GM12878 (cell line): ENCODE measurements around the gene MAMLD1. TPM values are rescaled to one million over a fixed set of nuclear protein-coding genes. Genes with fewer than 3 reads are reported as not detected.

Experiments used
- ATAC-seq: fragments of 200-7000 bp; cut with Tn5 transposase; 3 replicates; pipeline ENCODE4 v1.9.1; 2020; ENCODE audit warnings: mild to moderate bottlenecking, moderate library complexity
- BruUV-seq: library from RNA; stranded (reverse); fragments of 400-500 nt; replicated peaks from 2 replicates; lab custom pipeline; 2021; lab: Mats Ljungman, UMichigan
- CTCF ChIA-PET: fragments of 300-600 bp; sonication (Branson Sonifier 250); formaldehyde crosslinking; extraction: SDS; loops from one replicate; lab custom pipeline; 2021; ENCODE audit warnings: inconsistent platforms; lab: Yijun Ruan, JAX
- POLR2A ChIA-PET: fragments of 350-600 bp; formaldehyde crosslinking; extraction: SDS; loops from one replicate; lab custom pipeline; 2021; ENCODE audit warnings: inconsistent platforms; lab: Charles Lee
- RAD21 ChIA-PET: fragments of 300-600 bp; sonication (Branson Sonifier 250); formaldehyde crosslinking; loops from one replicate; lab custom pipeline; 2023; ENCODE audit warnings: antibody characterized with exemption; ENCODE audit not compliant: unreplicated experiment; lab: Charles Lee
- SMC1A ChIA-PET: fragments of 300-600 bp; sonication (Branson Sonifier 250); formaldehyde crosslinking; loops from one replicate; lab custom pipeline; 2023; ENCODE audit not compliant: unreplicated experiment, uncharacterized antibody; lab: Charles Lee
- DNase-seq: peaks from one replicate; pipeline ENCODE4 v3.0.0-alpha.2; 2011; ENCODE audit warnings: low read depth, low spot score
- FAIRE-seq: peaks from 3 replicates; lab custom pipeline; 2011; peaks lifted over from hg19 to GRCh38; lab: Jason Lieb, UNC
- H2AFZ ChIP-seq: 2 replicates; pipeline ENCODE4 v1.6.0; 2011; ENCODE audit warnings: low read depth, low read length, control low read depth; ENCODE audit not compliant: control insufficient read depth
- H3K27ac ChIP-seq: 2 replicates; pipeline ENCODE4 v1.5.1; 2011; ENCODE audit warnings: control low read depth; ENCODE audit not compliant: control insufficient read depth, insufficient read depth
- H3K27me3 ChIP-seq, 2 experiments: replicated peaks in 1 of 2; 2 replicates each; pipeline versions ENCODE4 v1.6.0 to v1.6.1; 2011; ENCODE audit warnings: low read length in 1 of 2; ENCODE audit not compliant: control insufficient read depth in 2 of 2, insufficient read depth in 2 of 2
- H3K36me3 ChIP-seq, 2 experiments: 2 replicates each; pipeline ENCODE4 v1.5.1; 2011; ENCODE audit warnings: low read length in 1 of 2; ENCODE audit not compliant: control insufficient read depth in 2 of 2, insufficient read depth in 2 of 2
- H3K4me1 ChIP-seq: 2 replicates; pipeline ENCODE4 v1.6.1; 2011; ENCODE audit warnings: mild to moderate bottlenecking, low read length, moderate library complexity, mixed read lengths; ENCODE audit not compliant: control insufficient read depth, insufficient read depth
- H3K4me2 ChIP-seq: 2 replicates; pipeline ENCODE4 v1.6.0; 2011; ENCODE audit warnings: control low read depth; ENCODE audit not compliant: control insufficient read depth, insufficient read depth
- H3K4me3 ChIP-seq: fragments of 200-600 bp; sonication (generic); 2 replicates; pipeline ENCODE4 v1.5.1; 2016
- H3K79me2 ChIP-seq: 2 replicates; pipeline ENCODE4 v1.6.0; 2011; ENCODE audit warnings: low read length; ENCODE audit not compliant: control insufficient read depth, insufficient read depth
- H3K9ac ChIP-seq: 2 replicates; pipeline ENCODE4 v1.8.0; 2011; ENCODE audit warnings: low read length, control low read depth, mixed read lengths; ENCODE audit not compliant: control insufficient read depth, insufficient read depth
- H3K9me3 ChIP-seq: replicated peaks from 3 replicates; pipeline ENCODE4 v1.5.1; 2011; ENCODE audit warnings: mild to moderate bottlenecking, low read length; ENCODE audit not compliant: control insufficient read depth, insufficient read depth
- H4K20me1 ChIP-seq: 2 replicates; pipeline ENCODE4 v1.6.0; 2011; ENCODE audit not compliant: control insufficient read depth, insufficient read depth
- IKZF2 ChIP-seq, 2 experiments: fragments of 450-650 bp; IDR thresholded peaks; 2 replicates each; pipeline ENCODE4 v1.6.1; 2017; ENCODE audit warnings: mild to moderate bottlenecking in 2 of 2, moderate library complexity in 2 of 2
- MLLT1 ChIP-seq: fragments of 450-650 bp; IDR thresholded peaks from 2 replicates; pipeline ENCODE4 v1.6.1; 2016; ENCODE audit warnings: mild to moderate bottlenecking
- MTA3 ChIP-seq: IDR thresholded peaks from 2 replicates; pipeline ENCODE4 v1.6.1; 2012; ENCODE audit warnings: low read length, inconsistent platforms, borderline replicate concordance
- NFYA ChIP-seq: IDR thresholded peaks from 2 replicates; pipeline ENCODE4 v1.6.1; 2011; ENCODE audit warnings: low read depth, mild to moderate bottlenecking, low read length, improper control_type of control experiment, borderline replicate concordance
- RB1 ChIP-seq: fragments of 450-650 bp; formaldehyde crosslinking; IDR thresholded peaks from 2 replicates; pipeline ENCODE4 v1.6.1; 2017; ENCODE audit warnings: mild to moderate bottlenecking, borderline replicate concordance
- RBBP5 ChIP-seq: fragments of 200-600 bp; sonication (generic); conservative IDR thresholded peaks from 2 replicates; pipeline ENCODE4 v1.6.1; 2016
- WGBS: methylation state at CpG from one replicate; pipeline ENCODE4 v1.1.6; 2016; ENCODE audit warnings: low lambda C conversion rate; ENCODE audit not compliant: insufficient replicate concordance, insufficient coverage; ENCODE audit errors: missing lambda C conversion rate; 5-methylcytosine and 5-hydroxymethylcytosine counted together
- in situ Hi-C: fragments of 300-500 bp; cut with MboI; formaldehyde crosslinking; loops from 9 replicates; pipeline ENCODE4 v1.14.3; 2018; ENCODE audit warnings: mixed read lengths
- intact Hi-C: fragments of 100-400 bp; cut with micrococcal nuclease; formaldehyde crosslinking; loops from one replicate; pipeline ENCODE4 v1.14.2; 2022; ENCODE audit not compliant: unreplicated experiment
- polyA plus RNA-seq, 11 experiments: library from polyadenylated mRNA; depleted of rRNA in 4 of 11; unstranded in 6 of 11; stranded (reverse) in 5 of 11; fragments of >200 nt; fragmentation: Nextera tagmentation in 4 of 11; fragmentation: Illumina TruSeq in 1 of 11; extraction: Ambion mirVana in 4 of 11; extraction: Trizol in 1 of 11; gene quantifications; 1 replicate in 1 of 11; 2 replicates in 10 of 11; pipeline versions ENCODE4 v1.2.1 to v1.2.3, GENCODE V29; 2011 to 2016; ENCODE audit warnings: inconsistent platforms in 2 of 11, missing spikeins in 2 of 11, low read depth in 1 of 11
- total RNA-seq, 4 experiments: library from RNA; depleted of rRNA in 3 of 4; stranded (reverse); fragments of >200 nt in 3 of 4; fragmentation: Illumina TruSeq in 1 of 4; extraction: Trizol in 1 of 4; gene quantifications; 2 replicates each; pipeline versions ENCODE4 v1.2.1 to v1.2.3, GENCODE V29; 2013 to 2021
- TF ChIP-seq, protein P1 (sequence below): fragments of 450-650 bp; IDR thresholded peaks from 2 replicates; pipeline ENCODE4 v1.6.1; 2017; ENCODE audit warnings: mild to moderate bottlenecking

The MAMLD1 gene
- total and polyA plus RNA-seq, 10 of the 15 experiments (the other 5 are each of a cell fraction or from before 2014, with no cell fraction given): 0.03 to 0.05 TPM; not detected in 8

- SMC1A ChIA-PET: no interaction called here
- in situ Hi-C loops (no loop called here), intact Hi-C loops (no loop called here)
- Histone ChIP-seq H3K9me3 (no peaks in the 10 kb centered on the region), H2AFZ (no peak overlapping the region), H3K36me3 (no peaks in the 10 kb centered on the region), H3K27me3 (peaks cover 0 to 1% of the 10 kb centered on the region in 2 experiments; a peak in 2 of 4 replicates), H3K4me2 (no peak overlapping the region), H4K20me1 (no peaks in the 10 kb centered on the region; the same call in 1 of the 2 replicates), H3K4me1 (no peaks in the 10 kb centered on the region), H3K4me3 (no peak overlapping the region), H3K9ac (no peak overlapping the region), H3K79me2 (no peaks in the 10 kb centered on the region), H3K27ac (no peak overlapping the region)
- CTCF ChIA-PET: no interaction called here
- RAD21 ChIA-PET: no interaction called here
- BruUV-seq: no TSS peak
- no peak for FAIRE-seq
- WGBS: 7% methylated on average over 6 of the region's 6 CpGs
- TF ChIP-seq MTA3 (no peak), MLLT1 (no peak), RB1 (no peak), IKZF2 (IDR thresholded peaks at IDR 0.05) (no peak), RBBP5 (no peak), NFYA (no peak)
- TF ChIP-seq, protein P1, sequence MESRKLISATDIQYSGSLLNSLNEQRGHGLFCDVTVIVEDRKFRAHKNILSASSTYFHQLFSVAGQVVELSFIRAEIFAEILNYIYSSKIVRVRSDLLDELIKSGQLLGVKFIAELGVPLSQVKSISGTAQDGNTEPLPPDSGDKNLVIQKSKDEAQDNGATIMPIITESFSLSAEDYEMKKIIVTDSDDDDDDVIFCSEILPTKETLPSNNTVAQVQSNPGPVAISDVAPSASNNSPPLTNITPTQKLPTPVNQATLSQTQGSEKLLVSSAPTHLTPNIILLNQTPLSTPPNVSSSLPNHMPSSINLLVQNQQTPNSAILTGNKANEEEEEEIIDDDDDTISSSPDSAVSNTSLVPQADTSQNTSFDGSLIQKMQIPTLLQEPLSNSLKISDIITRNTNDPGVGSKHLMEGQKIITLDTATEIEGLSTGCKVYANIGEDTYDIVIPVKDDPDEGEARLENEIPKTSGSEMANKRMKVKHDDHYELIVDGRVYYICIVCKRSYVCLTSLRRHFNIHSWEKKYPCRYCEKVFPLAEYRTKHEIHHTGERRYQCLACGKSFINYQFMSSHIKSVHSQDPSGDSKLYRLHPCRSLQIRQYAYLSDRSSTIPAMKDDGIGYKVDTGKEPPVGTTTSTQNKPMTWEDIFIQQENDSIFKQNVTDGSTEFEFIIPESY: no peak
- DNase-seq: no peak
- no peak for ATAC-seq
- POLR2A ChIA-PET: no interaction called here
Observed at GRCh38 chrX:150506486-150506885, 143.4 kb downstream of the MAMLD1 start.
